Calu3 (cell line): ENCODE data around the gene CACNA1C. TPM values are rescaled to one million over a fixed set of nuclear protein-coding genes. Genes with fewer than 3 reads are reported as not detected.

Experiments
- BruUV-seq: library from RNA; stranded (reverse); fragments of 400-500 nt; replicated peaks from 2 replicates; lab custom pipeline; 2021; lab: Mats Ljungman, UMichigan
- CTCF ChIA-PET: fragments of 300-600 bp; sonication (Branson Sonifier 250); formaldehyde crosslinking; loops from one replicate; lab custom pipeline; 2022; ENCODE audit warnings: antibody characterized with exemption; lab: Charles Lee
- DNase-seq: peaks from one replicate; pipeline ENCODE4 v3.0.0; 2022
- H3K27ac Mint-ChIP-seq: one replicate; pipeline ENCODE4 v1.8.0; 2022; ENCODE audit warnings: mixed read lengths; ENCODE audit not compliant: unreplicated experiment
- H3K27me3 Mint-ChIP-seq: one replicate; pipeline ENCODE4 v1.8.0; 2022; ENCODE audit warnings: mixed read lengths; ENCODE audit not compliant: unreplicated experiment
- H3K36me3 Mint-ChIP-seq: one replicate; pipeline ENCODE4 v1.8.0; 2022; ENCODE audit warnings: mild to moderate bottlenecking, moderate library complexity, mixed read lengths; ENCODE audit not compliant: insufficient read depth, unreplicated experiment
- H3K4me1 Mint-ChIP-seq: one replicate; pipeline ENCODE4 v1.8.0; 2022; ENCODE audit warnings: mild to moderate bottlenecking, low read depth, mixed read lengths; ENCODE audit not compliant: unreplicated experiment
- H3K4me3 Mint-ChIP-seq: one replicate; pipeline ENCODE4 v1.8.0; 2022; ENCODE audit warnings: mild to moderate bottlenecking, low read depth, moderate library complexity, mixed read lengths; ENCODE audit not compliant: unreplicated experiment
- H3K9me3 Mint-ChIP-seq: one replicate; pipeline ENCODE4 v1.8.0; 2022; ENCODE audit warnings: low read depth, mixed read lengths; ENCODE audit not compliant: unreplicated experiment
- CTCF ChIP-seq: fragments of 200-600 bp; IDR thresholded peaks from one replicate; pipeline ENCODE4 v1.8.0; 2022; ENCODE audit warnings: antibody characterized with exemption; ENCODE audit not compliant: unreplicated experiment
- intact Hi-C: fragments of 100-400 bp; cut with micrococcal nuclease; formaldehyde crosslinking; loops from one replicate; pipeline ENCODE4 v1.10.0; 2022; ENCODE audit not compliant: unreplicated experiment
- total RNA-seq: library from RNA; stranded (reverse); gene quantifications from 2 replicates; pipeline ENCODE4 v1.2.3, GENCODE V29; 2022

The CACNA1C gene
- total RNA-seq, 1 experiment from 2014 or later: not detected

GRCh38 chr12:2411616-2412304, 359.0 kb downstream of the CACNA1C start:
- BruUV-seq: no TSS peak
- H3K4me3 Mint-ChIP-seq: no peak overlapping the region
- no peaks in the 10 kb centered on the region for H3K4me1 Mint-ChIP-seq
- no peak overlapping the region for H3K27ac Mint-ChIP-seq
- CTCF ChIA-PET: no interaction called here
- TF ChIP-seq CTCF: no peak
- H3K9me3 Mint-ChIP-seq: no peaks in the 10 kb centered on the region
- peaks cover 5% of the 10 kb centered on the region for H3K36me3 Mint-ChIP-seq
- peaks cover 82% of the 10 kb centered on the region for H3K27me3 Mint-ChIP-seq
- DNase-seq: no peak
- intact Hi-C loops: no loop called here

- CTCF ChIA-PET: no interaction called here
- Mint-ChIP-seq H3K27ac (no peak overlapping the region), H3K27me3 (peaks cover 84% of the 10 kb centered on the region), H3K4me1 (no peaks in the 10 kb centered on the region), H3K4me3 (no peak overlapping the region), H3K9me3 (no peaks in the 10 kb centered on the region), H3K36me3 (peaks cover 5% of the 10 kb centered on the region)
- DNase-seq: no peak
- intact Hi-C loops: no loop called here
- BruUV-seq: no TSS peak
- TF ChIP-seq CTCF: no peak
Measured at GRCh38 chr12:2412305-2412643, 359.5 kb downstream of the CACNA1C start.

GRCh38 chr12:2413301-2413700, 360.5 kb downstream of the CACNA1C start:
- CTCF ChIA-PET: no interaction called here
- Mint-ChIP-seq H3K27me3 (peaks cover 89% of the 10 kb centered on the region), H3K9me3 (no peaks in the 10 kb centered on the region), H3K36me3 (peaks cover 5% of the 10 kb centered on the region), H3K4me3 (no peak overlapping the region), H3K27ac (no peak overlapping the region), H3K4me1 (no peaks in the 10 kb centered on the region)
- DNase-seq: no peak
- BruUV-seq: no TSS peak
- intact Hi-C loops: no loop called here
- no peak for TF ChIP-seq CTCF

GRCh38 chr12:2413999-2414792, 361.4 kb downstream of the CACNA1C start:
- no TSS peak for BruUV-seq
- intact Hi-C loops: no loop called here
- Mint-ChIP-seq H3K9me3 (no peaks in the 10 kb centered on the region), H3K4me3 (no peak overlapping the region), H3K27me3 (peaks cover 89% of the 10 kb centered on the region), H3K4me1 (no peaks in the 10 kb centered on the region), H3K36me3 (peaks cover 5% of the 10 kb centered on the region), H3K27ac (no peak overlapping the region)
- no peak for DNase-seq
- CTCF ChIA-PET: no interaction called here
- no peak for TF ChIP-seq CTCF
